Mesendoderm (in vitro differentiated cells): ENCODE data around the gene IRF7.

ENCODE experiments used
- DNase-seq: peaks from one replicate; pipeline ENCODE4 v3.0.0; 2013
- H2AK5ac ChIP-seq: 2 replicates; pipeline ENCODE4 v1.6.1; 2013; ENCODE audit warnings: low read length, inconsistent platforms
- H2BK120ac ChIP-seq: 2 replicates; pipeline ENCODE4 v1.6.1; 2013; ENCODE audit warnings: low read depth, mild to moderate bottlenecking, low read length, moderate library complexity, mixed read lengths
- H2BK15ac ChIP-seq: replicated peaks from 2 replicates; pipeline ENCODE4 v1.6.1; 2013; ENCODE audit warnings: low read depth, mild to moderate bottlenecking, moderate library complexity
- H2BK5ac ChIP-seq: 2 replicates; pipeline ENCODE4 v1.6.1; 2013; ENCODE audit warnings: low read length, inconsistent platforms
- H3K18ac ChIP-seq: 2 replicates; pipeline ENCODE4 v1.6.1; 2013; ENCODE audit warnings: mild to moderate bottlenecking, low read length, mixed read lengths
- H3K23ac ChIP-seq: one replicate; pipeline ENCODE4 v1.6.1; 2013; ENCODE audit warnings: low read length
- H3K27ac ChIP-seq: 2 replicates; pipeline ENCODE4 v1.5.1; 2013; ENCODE audit warnings: low read depth, mild to moderate bottlenecking, inconsistent platforms, low read length, moderate library complexity
- H3K27me3 ChIP-seq: 2 replicates; pipeline ENCODE4 v1.6.1; 2013; ENCODE audit warnings: low read length, control low read depth, mild to moderate bottlenecking, inconsistent platforms; ENCODE audit not compliant: insufficient read depth, poor library complexity
- H3K36me3 ChIP-seq: 2 replicates; pipeline ENCODE4 v1.6.1; 2013; ENCODE audit warnings: low read length, inconsistent platforms; ENCODE audit not compliant: control insufficient read depth, insufficient read depth
- H3K4ac ChIP-seq: one replicate; pipeline ENCODE4 v1.6.1; 2013; ENCODE audit warnings: low read depth, mild to moderate bottlenecking, low read length, moderate library complexity
- H3K4me1 ChIP-seq: 2 replicates; pipeline ENCODE4 v1.6.1; 2013; ENCODE audit warnings: low read depth, low read length, inconsistent platforms; ENCODE audit not compliant: control insufficient read depth
- H3K4me2 ChIP-seq: 2 replicates; pipeline ENCODE4 v1.6.1; 2013; ENCODE audit warnings: low read length
- H3K4me3 ChIP-seq: 2 replicates; pipeline ENCODE4 v1.5.1; 2013; ENCODE audit warnings: mild to moderate bottlenecking, low read length
- H3K56ac ChIP-seq: one replicate; pipeline ENCODE4 v1.6.1; 2013; ENCODE audit warnings: low read length
- H3K79me1 ChIP-seq: 2 replicates; pipeline ENCODE4 v1.6.1; 2013; ENCODE audit warnings: low read length, inconsistent platforms
- H3K79me2 ChIP-seq: 2 replicates; pipeline ENCODE4 v1.6.1; 2013; ENCODE audit warnings: mild to moderate bottlenecking, low read length; ENCODE audit not compliant: control insufficient read depth, insufficient read depth
- H3K9ac ChIP-seq: 2 replicates; pipeline ENCODE4 v1.6.1; 2013; ENCODE audit warnings: low read length, inconsistent platforms
- H4K5ac ChIP-seq: one replicate; pipeline ENCODE4 v1.6.1; 2013; ENCODE audit warnings: low read length
- H4K8ac ChIP-seq: one replicate; pipeline ENCODE4 v1.6.1; 2013; ENCODE audit warnings: low read depth, mild to moderate bottlenecking, control low read depth, low read length, moderate library complexity
- WGBS: extraction: QIAGEN DNeasy Blood & Tissue Kit; methylation state at CpG from one replicate; pipeline ENCODE4 v1.1.7; 2013; ENCODE audit warnings: low lambda C conversion rate, missing lambda C conversion rate; ENCODE audit not compliant: insufficient coverage; ENCODE audit errors: extremely low coverage; 5-methylcytosine and 5-hydroxymethylcytosine counted together

IRF7 gene

DNA sequence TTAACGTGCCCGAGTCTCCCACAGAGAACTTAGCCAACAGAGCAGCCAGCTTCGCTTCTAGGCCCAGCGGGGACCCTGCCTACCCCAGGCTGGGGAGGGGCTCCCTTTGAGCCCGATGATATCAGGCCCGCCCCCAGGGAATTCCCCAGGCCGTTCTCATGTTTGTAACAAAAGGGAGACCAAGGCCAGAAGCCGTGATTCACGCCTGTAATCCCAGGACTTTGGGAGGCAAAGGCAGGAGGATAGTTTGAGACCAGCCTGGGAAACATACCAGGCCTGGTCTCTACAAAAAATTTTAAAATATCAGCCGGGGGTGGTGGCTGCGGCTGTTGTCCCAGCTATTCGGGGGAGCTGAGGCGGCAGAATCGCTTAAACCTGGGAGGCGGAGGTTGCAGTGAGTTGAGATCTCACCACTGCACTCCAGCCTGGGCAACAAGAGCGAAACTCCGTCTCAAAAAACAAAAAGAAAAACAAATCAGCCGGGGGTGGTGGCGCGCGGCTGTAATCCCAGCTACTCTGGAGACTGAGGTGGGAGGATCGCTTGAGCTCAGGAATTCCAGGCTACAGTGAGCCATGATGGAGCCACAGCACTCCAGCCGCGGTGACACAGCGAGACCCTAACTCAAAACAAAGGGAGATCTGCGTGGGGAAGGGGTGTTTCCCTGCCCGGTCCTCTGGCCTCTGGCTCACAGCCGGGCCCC, 23.0 kb upstream of the IRF7 start:
- Histone ChIP-seq H3K79me2 (no peaks in the 10 kb centered on the region), H2BK120ac (no peak overlapping the region), H3K4me1 (no peaks in the 10 kb centered on the region), H3K79me1 (no peaks in the 10 kb centered on the region), H4K8ac (no peak overlapping the region), H2BK5ac (no peak overlapping the region), H3K18ac (no peak overlapping the region), H4K5ac (no peak overlapping the region), H2BK15ac (no peak overlapping the region), H3K4me3 (no peak overlapping the region), H3K23ac (no peak overlapping the region), H3K27me3 (peaks cover 20% of the 10 kb centered on the region), H3K4me2 (peak overlapping the region; percentile 13), H3K27ac (no peak overlapping the region), H3K4ac (no peak overlapping the region), H3K36me3 (no peaks in the 10 kb centered on the region), H3K56ac (peak overlapping the region; percentile 56), H2AK5ac (no peak overlapping the region), H3K9ac (no peak overlapping the region)
- peak; percentile 69 for DNase-seq
- no CpG with 5 or more reads among the region's 28 CpGs for WGBS

- Histone ChIP-seq H2AK5ac (no peak overlapping the region), H3K23ac (peak overlapping the region; percentile 89), H2BK15ac (no peak overlapping the region), H2BK120ac (no peak overlapping the region), H3K9ac (no peak overlapping the region), H3K36me3 (no peaks in the 10 kb centered on the region), H3K4me3 (no peak overlapping the region), H3K79me1 (no peaks in the 10 kb centered on the region), H3K56ac (peak overlapping the region; percentile 42), H3K4me1 (no peaks in the 10 kb centered on the region), H3K27me3 (peaks cover 20% of the 10 kb centered on the region), H3K18ac (no peak overlapping the region), H3K79me2 (no peaks in the 10 kb centered on the region), H3K4me2 (peak overlapping the region; percentile 9), H4K5ac (no peak overlapping the region), H3K4ac (no peak overlapping the region), H4K8ac (no peak overlapping the region), H3K27ac (no peak overlapping the region), H2BK5ac (no peak overlapping the region)
- whole genome bisulfite sequencing: no CpG with 5 or more reads among the region's 55 CpGs
- DNase-seq: no peak
Observed at GRCh38 chr11:637593-638521, 22.1 kb upstream of the IRF7 start.

GRCh38 chr11:637333-637592, 21.5 kb upstream of the IRF7 start:
- H3K79me1 ChIP-seq: no peaks in the 10 kb centered on the region
- no peak overlapping the region for H3K18ac ChIP-seq
- H3K27me3 ChIP-seq: peaks cover 20% of the 10 kb centered on the region
- no peak for DNase-seq
- no peak overlapping the region for H3K4me3 ChIP-seq
- no peak overlapping the region for H4K8ac ChIP-seq
- no peak overlapping the region for H4K5ac ChIP-seq
- no peak overlapping the region for H2BK5ac ChIP-seq
- no peak overlapping the region for H3K27ac ChIP-seq
- peak overlapping the region; percentile 42 for H3K56ac ChIP-seq
- WGBS: no CpG with 5 or more reads among the region's 34 CpGs
- no peaks in the 10 kb centered on the region for H3K4me1 ChIP-seq
- H3K4me2 ChIP-seq: peak overlapping the region; percentile 9
- no peaks in the 10 kb centered on the region for H3K36me3 ChIP-seq
- no peaks in the 10 kb centered on the region for H3K79me2 ChIP-seq
- H3K4ac ChIP-seq: no peak overlapping the region
- no peak overlapping the region for H2BK15ac ChIP-seq
- H2BK120ac ChIP-seq: no peak overlapping the region
- H2AK5ac ChIP-seq: no peak overlapping the region
- H3K9ac ChIP-seq: no peak overlapping the region
- H3K23ac ChIP-seq: no peak overlapping the region

- H2BK15ac ChIP-seq: no peak within 1 kb of the TSS
- no peak within 1 kb of the TSS for H2BK5ac ChIP-seq
- H3K79me2 ChIP-seq: no peaks in the 10 kb centered on the region
- peak within 1 kb of the TSS; percentile 89 for H3K23ac ChIP-seq
- no peaks in the 10 kb centered on the region for H3K36me3 ChIP-seq
- no peak within 1 kb of the TSS for H3K18ac ChIP-seq
- H3K56ac ChIP-seq: peak within 1 kb of the TSS; percentile 42
- H4K5ac ChIP-seq: no peak within 1 kb of the TSS
- no peak within 1 kb of the TSS for H3K9ac ChIP-seq
- H3K4me3 ChIP-seq: no peak within 1 kb of the TSS
- peak within 1 kb of the TSS; percentile 9 for H3K4me2 ChIP-seq
- H2AK5ac ChIP-seq: no peak within 1 kb of the TSS
- H3K79me1 ChIP-seq: no peaks in the 10 kb centered on the region
- no CpG with 5 or more reads among the region's 100 CpGs for WGBS
- H3K4ac ChIP-seq: no peak within 1 kb of the TSS
- no peak for DNase-seq
- H4K8ac ChIP-seq: no peak within 1 kb of the TSS
- no peaks in the 10 kb centered on the region for H3K4me1 ChIP-seq
- no peak within 1 kb of the TSS for H2BK120ac ChIP-seq
- peaks cover 20% of the 10 kb centered on the region for H3K27me3 ChIP-seq
- H3K27ac ChIP-seq: no peak within 1 kb of the TSS
Observed at GRCh38 chr11:636511-637332, 21.0 kb upstream of the IRF7 start, which contains the start of gene DRD4. DRD4 (plus strand) TSS chr11:637269; CDS start chr11:637305, 36 bp downstream.

DNA sequence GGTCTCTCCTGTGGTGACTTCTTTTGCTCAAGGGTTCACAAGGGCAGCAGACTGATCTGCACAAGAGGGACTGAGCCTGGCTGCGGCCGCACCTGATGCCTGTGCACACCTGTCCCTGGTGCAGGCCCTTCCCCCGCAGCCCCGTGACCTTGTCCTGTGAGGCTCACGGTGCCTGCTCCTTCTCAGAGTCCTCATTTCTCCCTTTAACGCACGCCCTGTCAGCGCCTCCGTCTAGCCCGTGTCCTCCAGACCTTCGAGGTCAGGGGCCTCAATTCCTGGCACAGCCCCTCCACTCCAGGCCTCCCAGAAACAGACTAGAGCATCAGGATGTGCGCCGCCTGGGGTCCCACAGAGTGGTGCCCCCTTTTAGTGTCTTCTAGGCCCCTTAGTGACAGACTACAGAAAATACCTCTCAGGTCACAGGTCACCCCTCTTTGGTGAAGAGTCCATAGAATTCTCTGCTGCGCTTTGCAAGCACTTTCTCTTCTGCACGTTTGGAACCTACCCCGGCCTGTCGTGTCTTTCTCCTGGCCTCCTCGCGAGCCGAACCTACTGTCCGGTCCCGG, 20.3 kb upstream of the IRF7 start:
- no peak overlapping the region for H3K18ac ChIP-seq
- no peak overlapping the region for H3K4me2 ChIP-seq
- no peak overlapping the region for H3K4me3 ChIP-seq
- H3K27me3 ChIP-seq: peaks cover 20% of the 10 kb centered on the region
- no peaks in the 10 kb centered on the region for H3K79me1 ChIP-seq
- no peak overlapping the region for H3K9ac ChIP-seq
- no peak for DNase-seq
- H3K4me1 ChIP-seq: no peaks in the 10 kb centered on the region
- H2BK120ac ChIP-seq: no peak overlapping the region
- no CpG with 5 or more reads among the region's 22 CpGs for WGBS
- no peak overlapping the region for H3K56ac ChIP-seq
- no peak overlapping the region for H3K4ac ChIP-seq
- no peak overlapping the region for H4K5ac ChIP-seq
- no peak overlapping the region for H3K23ac ChIP-seq
- H2BK5ac ChIP-seq: no peak overlapping the region
- no peak overlapping the region for H2BK15ac ChIP-seq
- H3K79me2 ChIP-seq: no peaks in the 10 kb centered on the region
- no peak overlapping the region for H3K27ac ChIP-seq
- H2AK5ac ChIP-seq: no peak overlapping the region
- no peaks in the 10 kb centered on the region for H3K36me3 ChIP-seq
- no peak overlapping the region for H4K8ac ChIP-seq
